Right lobe of liver (tissue), 4 donors: ENCODE results near the gene TRIM63.

ENCODE experiments used
- CTCF ChIP-seq, 4 donors: fragments of 200-600 bp in 3 of 4; fragments of 450-650 bp in 1 of 4; IDR thresholded peaks; one replicate each; pipeline versions ENCODE4 v1.5.1 to v1.8.0; 2016 to 2022; ENCODE audit warnings: antibody characterized with exemption in 4 of 4, mild to moderate bottlenecking in 2 of 4
- POLR2A ChIP-seq: fragments of 450-650 bp; IDR thresholded peaks from one replicate; pipeline ENCODE4 v1.6.1; 2017; ENCODE audit warnings: antibody characterized with exemption, mild to moderate bottlenecking
- donor health status: DM: no; HTN: no; CAD: no.
- donor health status: DM: no; HTN: no; CAD: no.
- donor health status: DM: no; HTN: yes; CAD: no.

DNA sequence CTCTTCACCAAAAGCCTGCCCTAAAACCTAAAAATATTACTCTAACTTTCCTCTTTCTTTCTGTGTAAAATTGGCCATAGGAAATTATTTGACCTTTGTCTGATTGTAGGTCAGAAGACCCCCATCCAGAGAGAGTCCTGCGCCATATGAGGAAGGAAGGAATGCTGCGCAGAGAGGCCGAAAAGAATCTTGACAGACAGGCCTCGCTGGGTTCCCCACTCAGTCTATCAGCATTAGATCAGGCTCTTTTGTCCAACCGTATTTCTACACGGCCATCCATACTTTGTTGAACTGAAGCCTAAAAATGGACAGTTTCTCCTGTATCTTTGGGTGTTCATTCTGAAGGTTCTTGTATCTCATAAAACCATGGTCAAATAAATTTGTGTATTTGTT, 17.2 kb downstream of the TRIM63 start:
- TF ChIP-seq CTCF (IDR thresholded peaks at IDR 0.05) (no peak), POLR2A (no peak)
